Activated T-cell treated with anti-CD3 and anti-CD28 coated beads for 24 hours (primary cell): ENCODE measurements around the gene ZPR1.
"Not testable (repeated sequence)": the region's sequence is repeated elsewhere in the genome, so short reads cannot be mapped to it uniquely, and the experiment has no call there.

Experiments used
- DNase-seq: peaks from one replicate; pipeline ENCODE4 v3.0.0-alpha.2; 2020; ENCODE audit warnings: low read depth

The ZPR1 gene

GRCh38 chr11:116792144-116792868 lies 4.5 kb upstream of the ZPR1 start:
- DNase-seq: no peak

DNA sequence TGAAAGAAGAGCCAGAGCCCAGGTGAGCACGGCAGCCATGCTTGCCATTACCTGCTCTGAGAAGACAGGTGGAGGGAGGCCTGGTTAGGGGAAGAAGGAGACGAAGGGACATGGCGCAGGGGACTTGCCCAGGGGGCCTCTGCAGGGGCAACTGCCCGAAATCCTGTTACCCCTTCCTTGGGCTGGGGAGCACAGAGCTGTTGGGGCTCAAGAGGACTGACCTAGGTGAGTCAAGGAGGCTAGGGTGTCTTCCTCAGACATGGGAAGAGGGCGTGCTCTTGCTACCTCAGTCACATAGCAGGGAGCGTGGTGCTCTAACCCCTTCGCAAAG lies 4.0 kb upstream of the ZPR1 start, which contains the start of gene APOA5:
TSS of gene APOA5 (minus strand) at position 67 of the 331 bp plus-strand sequence. CDS start at position 48, 19 bp downstream.
- no peak for DNase-seq

GRCh38 chr11:116791002-116791812 lies 3.4 kb upstream of the ZPR1 start:
- DNase-seq: peak; percentile 65

DNA sequence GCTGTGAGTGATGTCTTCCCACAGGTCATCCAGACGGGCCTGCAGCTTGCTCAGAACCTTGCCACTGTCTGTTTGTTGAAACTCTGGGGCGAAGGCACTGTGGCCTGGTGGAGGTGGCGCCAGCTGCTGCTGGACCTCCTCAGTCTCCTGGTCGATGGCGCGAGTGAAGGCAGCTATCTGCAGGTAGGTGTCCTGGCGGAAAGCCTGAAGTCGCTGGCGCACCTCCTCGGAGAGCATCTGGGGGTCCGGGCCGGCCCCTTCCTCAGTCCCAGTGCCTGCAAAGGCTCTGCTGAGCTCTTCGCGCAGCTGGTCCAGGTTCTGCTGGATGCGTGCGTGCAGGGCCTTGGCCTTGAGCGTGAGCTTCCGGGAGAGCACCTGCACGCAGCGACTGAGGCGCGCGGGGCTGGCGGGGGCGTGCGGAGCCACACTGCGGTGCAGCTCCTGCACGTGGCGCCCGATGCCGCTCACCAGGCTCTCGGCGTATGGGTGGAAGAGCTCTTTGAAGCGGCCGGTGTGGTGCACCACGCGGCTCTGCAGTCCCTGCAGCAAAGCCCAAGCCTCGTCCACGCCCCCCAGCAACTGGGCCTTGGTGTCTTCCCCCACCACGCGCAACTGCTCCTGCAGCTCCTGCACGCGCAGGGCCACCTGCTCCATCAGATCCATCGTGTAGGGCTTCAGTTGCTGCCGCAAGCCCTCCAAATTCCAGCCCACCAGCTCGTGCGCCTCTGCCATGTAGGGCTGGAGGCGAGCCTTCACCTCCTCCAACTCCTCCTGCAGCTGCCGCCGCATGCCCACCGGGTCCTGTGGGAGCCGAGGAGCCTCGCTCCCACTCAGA lies 2.6 kb upstream of the ZPR1 start:
- no peak for DNase-seq

GRCh38 chr11:116788975-116789374 lies 1.2 kb upstream of the ZPR1 start:
- DNase-seq: no peak

DNA sequence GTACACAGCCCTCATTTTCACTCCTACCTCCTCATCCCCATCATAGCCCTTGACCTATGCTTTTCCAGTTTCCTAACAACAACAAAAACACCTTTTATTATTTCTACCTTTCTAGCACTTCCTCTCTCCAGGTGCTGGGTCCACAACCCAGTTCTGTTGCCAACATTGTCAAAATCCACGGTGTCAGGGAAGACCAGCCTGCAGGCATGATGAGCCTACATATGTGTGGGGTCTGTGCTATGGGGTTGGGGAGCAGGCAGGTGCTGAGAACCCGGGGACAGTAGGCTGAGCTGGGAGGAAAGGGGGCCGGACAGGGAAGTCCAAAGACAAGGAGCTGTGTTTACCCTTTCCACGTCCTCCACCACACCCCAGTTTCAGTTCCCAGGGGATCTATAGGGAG lies 711 bp upstream of the ZPR1 start:
- DNase-seq: no peak

DNA sequence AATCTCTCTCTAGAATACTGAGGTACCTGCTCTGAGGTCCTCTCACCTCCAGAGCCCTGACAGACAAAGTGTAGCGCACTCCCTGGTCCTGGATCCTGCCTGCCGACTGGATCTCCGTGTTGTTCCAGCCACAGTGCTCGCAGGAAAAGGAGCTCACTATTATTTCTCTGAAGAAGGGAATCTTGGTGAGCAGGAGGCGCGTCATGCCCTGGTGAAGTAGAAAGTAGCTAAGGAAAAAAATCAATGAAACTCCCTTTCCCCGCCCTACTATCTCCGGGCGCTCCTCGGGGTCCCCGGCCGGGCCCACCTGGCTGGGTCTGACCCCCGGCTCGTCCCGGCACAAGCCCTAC lies 412 bp downstream of the ZPR1 start:
- DNase-seq: no peak

DNA sequence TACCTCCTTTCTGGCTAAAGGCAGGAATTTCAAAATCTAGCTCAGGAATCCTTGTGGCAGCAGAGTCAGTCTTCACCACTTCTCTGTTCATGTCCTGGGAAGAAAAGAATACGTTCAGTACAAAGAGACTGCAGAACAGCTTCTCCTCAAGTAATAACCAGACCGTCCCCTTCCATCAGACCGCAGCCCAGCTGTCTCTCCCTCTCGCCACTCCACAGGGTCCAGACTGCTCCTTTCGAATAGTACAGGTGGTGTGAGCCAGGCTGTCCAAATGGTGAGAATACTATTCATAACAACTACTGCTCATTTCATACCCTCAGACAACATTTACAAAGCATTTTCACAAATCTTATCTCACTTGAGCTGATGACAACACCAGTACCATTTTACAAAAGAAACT lies 857 bp downstream of the ZPR1 start:
- DNase-seq: no peak

GRCh38 chr11:116786326-116786725 lies 1.5 kb downstream of the ZPR1 start:
- DNase-seq: no peak

GRCh38 chr11:116782728-116783127 lies 5.1 kb downstream of the ZPR1 start:
- no peak for DNase-seq

DNA sequence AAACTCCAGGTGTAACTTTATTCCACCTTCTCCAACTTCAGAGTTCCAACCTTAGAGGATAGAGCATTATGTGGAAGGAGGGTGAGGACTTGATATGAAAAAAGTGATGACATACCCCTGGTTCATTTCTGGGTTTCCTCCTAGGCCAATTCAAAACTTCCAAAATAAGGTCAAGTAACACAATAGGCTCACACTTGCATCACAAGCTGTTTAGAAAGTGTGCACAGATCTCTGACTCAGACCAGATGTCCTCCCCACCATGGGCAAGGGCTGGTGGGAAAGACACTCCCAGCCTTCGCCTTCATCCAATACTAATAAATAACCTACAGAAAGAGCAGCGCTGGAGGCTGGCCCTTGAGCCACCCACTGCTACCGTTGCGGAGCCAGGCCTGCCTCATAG lies 9.3 kb downstream of the ZPR1 start:
- no peak for DNase-seq

- DNase-seq: no peak
Measured at GRCh38 chr11:116777056-116777455, 10.8 kb downstream of the ZPR1 start.

GRCh38 chr11:116776522-116776984 lies 11.3 kb downstream of the ZPR1 start:
- DNase-seq: no peak

DNA sequence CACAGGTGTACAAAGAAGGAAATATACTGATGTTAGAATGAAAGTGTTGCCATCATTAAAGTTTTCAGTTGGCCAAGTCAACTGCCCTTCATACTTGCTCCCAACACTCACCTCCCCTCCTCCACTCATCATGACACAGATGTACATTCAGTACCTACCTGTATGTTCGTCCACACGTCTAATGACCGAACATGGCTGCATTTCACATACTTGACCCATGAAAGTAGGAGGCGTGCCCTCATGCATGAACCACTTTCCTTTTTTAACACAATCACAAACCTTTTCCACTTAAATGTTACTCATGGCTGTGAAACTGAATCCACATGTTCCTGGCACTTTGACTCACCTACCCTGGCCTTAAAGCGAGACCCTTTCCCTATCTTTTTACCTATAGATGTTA lies 11.8 kb downstream of the ZPR1 start:
- DNase-seq: no peak

GRCh38 chr11:116774661-116775060 lies 13.2 kb downstream of the ZPR1 start:
- no peak for DNase-seq

DNA sequence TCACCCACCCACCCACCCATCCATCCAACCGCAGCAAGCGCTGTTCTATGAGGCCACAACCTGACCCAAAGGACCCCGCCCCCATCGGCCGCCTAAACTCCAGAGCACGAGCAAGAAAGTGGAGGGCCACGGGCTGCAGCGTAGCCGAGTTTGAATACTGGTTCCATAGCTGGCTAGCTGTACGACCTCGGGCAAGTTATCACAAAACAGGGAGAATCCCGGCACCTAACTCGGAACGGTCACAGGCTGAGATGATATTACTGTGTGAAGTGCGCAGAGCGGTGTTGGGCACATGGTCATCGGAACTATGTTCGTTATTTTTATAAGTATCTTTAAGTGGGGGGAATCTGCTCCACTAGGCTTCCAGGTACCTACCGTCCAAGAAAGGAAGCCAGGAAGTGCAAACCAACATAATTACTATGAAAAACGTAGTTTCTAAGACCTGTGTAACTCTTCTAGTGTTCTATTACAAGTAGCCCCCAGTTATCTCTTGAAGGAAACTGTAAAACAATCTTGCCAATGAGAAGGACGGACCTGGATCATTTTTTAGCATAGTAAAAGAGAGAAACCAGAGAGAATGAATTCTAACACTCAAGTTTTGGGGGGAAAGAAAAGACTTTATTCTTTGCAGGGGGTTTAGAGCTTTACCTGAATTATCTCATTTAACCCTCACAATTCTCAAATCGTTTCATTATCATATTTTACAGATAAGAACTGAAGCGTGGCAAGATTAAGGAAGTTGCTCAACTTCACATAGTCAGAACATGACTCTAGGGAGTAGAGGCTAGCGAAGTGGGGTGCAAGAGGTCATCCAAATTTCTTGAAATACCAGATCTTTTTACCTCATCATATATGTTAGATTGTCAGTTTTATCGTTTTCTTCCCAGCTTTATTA lies 14.4 kb downstream of the ZPR1 start:
- no peak for DNase-seq

- DNase-seq: peak; percentile 89
Measured at GRCh38 chr11:116772443-116773202, 15.2 kb downstream of the ZPR1 start, which contains the start of gene BUD13. Gene BUD13, minus strand, starts transcription at chr11:116772987. Its CDS starts 23 bp downstream, at chr11:116772964.

DNA sequence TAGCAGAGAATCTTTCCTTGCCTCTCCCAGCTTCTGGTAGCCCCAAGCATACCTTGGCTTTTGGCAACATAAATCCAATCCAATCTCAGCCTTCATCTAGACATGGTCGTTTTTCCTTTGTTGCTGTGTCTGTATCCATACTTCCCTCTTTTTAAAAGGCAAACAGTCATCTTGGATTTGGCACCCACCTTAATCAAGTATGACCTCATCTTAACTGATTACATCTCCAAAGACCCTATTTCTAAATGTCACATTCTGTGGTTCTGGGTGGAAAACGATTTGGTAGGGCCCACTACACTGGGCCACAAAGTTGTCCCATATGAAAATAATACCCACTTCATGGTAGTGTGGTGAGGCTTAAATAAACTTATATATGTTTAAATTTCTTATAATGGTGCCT lies 15.9 kb downstream of the ZPR1 start:
- DNase-seq: no peak

DNA sequence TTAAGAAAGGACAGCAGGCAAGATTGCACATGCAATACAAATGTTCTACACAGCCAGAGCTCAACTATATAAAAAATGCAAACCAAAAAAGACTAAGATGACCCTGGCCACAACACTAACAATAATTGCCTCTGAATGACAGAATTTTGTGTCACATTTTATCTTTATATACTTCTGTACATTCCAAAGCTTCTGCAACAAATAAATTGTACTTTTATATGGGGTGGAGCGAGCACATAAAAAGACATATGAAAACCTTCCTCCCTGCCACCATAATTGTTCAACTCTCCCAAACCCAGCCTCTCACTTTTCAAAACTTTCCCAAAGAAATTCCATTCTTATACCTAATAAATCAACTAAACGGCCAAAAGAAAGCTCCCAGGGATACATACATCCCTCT lies 25.7 kb downstream of the ZPR1 start:
- DNase-seq: no peak

- DNase-seq: not testable (repeated sequence)
Measured at GRCh38 chr11:116756044-116756443, 31.8 kb downstream of the ZPR1 start.
